ENCODE results near the gene HEATR5A. TPM values are rescaled to one million over a fixed set of nuclear protein-coding genes. Genes with fewer than 3 reads are reported as not detected.
"Not testable (repeated sequence)": the region's sequence is repeated elsewhere in the genome, so short reads cannot be mapped to it uniquely, and the experiment has no call there.

The HEATR5A gene
- total RNA-seq, 2 experiments from 2014 or later: 8.5 to 9.4 TPM

- peaks cover 6% of the 10 kb centered on the region for H3K4me1 Mint-ChIP-seq
- CTCF ChIA-PET: no interaction called here
- POLR2A ChIA-PET: no interaction called here
- H3K27ac Mint-ChIP-seq: no peak overlapping the region
- H3K9me3 Mint-ChIP-seq (ENCODE audit: low read depth): peaks cover 7% of the 10 kb centered on the region
- H3K36me3 Mint-ChIP-seq (ENCODE audit: low read depth): peaks cover 2% of the 10 kb centered on the region
- DNase-seq (no peak), ATAC-seq (no peak)
- no peaks in the 10 kb centered on the region for H3K27me3 Mint-ChIP-seq
- H3K4me3 Mint-ChIP-seq: no peak overlapping the region
- intact Hi-C loops (cut with DNase I, micrococcal nuclease): loop anchor here in 1 of 2 experiments (10.0 kb wide), 1 partner anchor 146 kb away; the partner anchor contains the start of gene HEATR5A
Measured at GRCh38 chr14:31278883-31279282, 141.5 kb downstream of the HEATR5A start.

DNA sequence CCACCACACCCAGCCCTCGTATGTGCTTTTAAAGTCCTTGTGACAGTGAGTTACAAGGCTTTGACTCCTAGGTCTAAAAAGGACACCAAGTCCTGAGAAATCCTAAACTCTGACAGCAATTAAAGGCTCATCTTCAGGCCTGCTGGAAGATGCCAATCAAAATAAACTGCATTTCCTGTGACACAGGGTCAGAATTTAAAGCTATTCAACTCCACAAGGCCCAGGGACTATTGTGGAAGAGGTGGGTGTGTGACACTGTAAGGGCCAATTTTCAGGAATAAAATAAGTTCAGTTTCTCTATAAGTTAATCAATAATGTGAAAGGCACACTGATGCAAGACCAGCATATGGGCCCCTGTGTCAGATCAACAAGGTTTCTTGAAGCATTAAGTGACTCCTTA is 143.3 kb downstream of the HEATR5A start:
- ATAC-seq (no peak), DNase-seq (no peak)
- Mint-ChIP-seq H3K36me3 (ENCODE audit: low read depth) (peaks cover 2% of the 10 kb centered on the region), H3K4me3 (no peak overlapping the region), H3K27me3 (no peaks in the 10 kb centered on the region), H3K4me1 (peaks cover 10% of the 10 kb centered on the region), H3K27ac (no peak overlapping the region), H3K9me3 (ENCODE audit: low read depth) (peaks cover 7% of the 10 kb centered on the region)
- intact Hi-C loops (cut with DNase I, micrococcal nuclease): loop anchor here in 1 of 2 experiments (10.0 kb wide), 1 partner anchor 148 kb away; the partner anchor contains the start of gene HEATR5A
- POLR2A ChIA-PET: interaction anchor here (0.7 kb wide), 1 partner anchor 676 kb away, joined by 6 read pairs; no protein-coding TSS in a partner anchor
- CTCF ChIA-PET: interaction anchor here (1.0 kb wide), 1 partner anchor 148 kb away, joined by 4 read pairs; no protein-coding TSS in a partner anchor

- DNase-seq; H3K4me3 Mint-ChIP-seq; H3K27ac Mint-ChIP-seq; H3K36me3 Mint-ChIP-seq (ENCODE audit: low read depth); ATAC-seq; H3K9me3 Mint-ChIP-seq (ENCODE audit: low read depth); H3K27me3 Mint-ChIP-seq: not testable (repeated sequence)
- intact Hi-C loops (cut with DNase I, micrococcal nuclease): loop anchor here in 1 of 2 experiments (10.0 kb wide), 1 partner anchor 148 kb away; the partner anchor contains the start of gene HEATR5A
- H3K4me1 Mint-ChIP-seq: peaks cover 10% of the 10 kb centered on the region
- CTCF ChIA-PET: interaction anchor here (1.0 kb wide), 1 partner anchor 148 kb away, joined by 4 read pairs; no protein-coding TSS in a partner anchor
- POLR2A ChIA-PET: interaction anchor here (0.7 kb wide), 1 partner anchor 675 kb away, joined by 6 read pairs; no protein-coding TSS in a partner anchor
Measured at GRCh38 chr14:31276417-31276816, 143.9 kb downstream of the HEATR5A start.

- no peak for ATAC-seq
- ChIA-PET CTCF (interaction anchor here (1.0 kb wide), 1 partner anchor 149 kb away, joined by 4 read pairs; no protein-coding TSS in a partner anchor), POLR2A (no interaction called here)
- Mint-ChIP-seq H3K36me3 (ENCODE audit: low read depth) (peaks cover 2% of the 10 kb centered on the region), H3K27ac (no peak overlapping the region), H3K4me3 (no peak overlapping the region), H3K27me3 (no peaks in the 10 kb centered on the region), H3K9me3 (ENCODE audit: low read depth) (peaks cover 7% of the 10 kb centered on the region), H3K4me1 (peaks cover 10% of the 10 kb centered on the region)
- DNase-seq: no peak
- intact Hi-C loops (cut with DNase I, micrococcal nuclease): loop anchor here in 1 of 2 experiments (10.0 kb wide), 1 partner anchor 149 kb away; the partner anchor contains the start of gene HEATR5A
Measured at GRCh38 chr14:31275731-31276130, 144.6 kb downstream of the HEATR5A start.

- intact Hi-C loops (cut with DNase I, micrococcal nuclease): loop anchor here (2.0 to 10.0 kb wide), 3 partner anchors 85 to 176 kb away; partner anchors contain the start of gene HEATR5A (in 1 of the 2)
- Mint-ChIP-seq H3K36me3 (ENCODE audit: low read depth) (peaks cover 2% of the 10 kb centered on the region), H3K27me3 (no peaks in the 10 kb centered on the region), H3K4me1 (peaks cover 10% of the 10 kb centered on the region), H3K9me3 (ENCODE audit: low read depth) (peaks cover 10% of the 10 kb centered on the region), H3K4me3 (no peak overlapping the region), H3K27ac (no peak overlapping the region)
- DNase-seq (no peak), ATAC-seq (no peak)
- ChIA-PET CTCF (interaction anchor here (0.6 kb wide), 1 partner anchor 37 kb away, joined by 3 read pairs; no protein-coding TSS in a partner anchor), POLR2A (no interaction called here)
Measured at GRCh38 chr14:31271648-31272047, 148.7 kb downstream of the HEATR5A start.

GRCh38 chr14:31270196-31270772 is 150.1 kb downstream of the HEATR5A start:
- no peaks in the 10 kb centered on the region for H3K27me3 Mint-ChIP-seq
- H3K4me1 Mint-ChIP-seq: peaks cover 10% of the 10 kb centered on the region
- peak; percentile 58 for DNase-seq
- no peaks in the 10 kb centered on the region for H3K36me3 Mint-ChIP-seq (ENCODE audit: low read depth)
- POLR2A ChIA-PET: no interaction called here
- no peak overlapping the region for H3K4me3 Mint-ChIP-seq
- peaks cover 6% of the 10 kb centered on the region for H3K9me3 Mint-ChIP-seq (ENCODE audit: low read depth)
- CTCF ChIA-PET: interaction anchor here (0.6 to 1.0 kb wide), 2 partner anchors 48 to 179 kb away, joined by 3 read pairs; no protein-coding TSS in a partner anchor
- no peak for ATAC-seq
- intact Hi-C loops (cut with DNase I, micrococcal nuclease): loop anchor here (2.0 to 10.0 kb wide), 3 partner anchors 87 to 177 kb away; partner anchors contain the start of gene HEATR5A (in 1 of the 2)
- H3K27ac Mint-ChIP-seq: no peak overlapping the region

- H3K4me3 Mint-ChIP-seq: no peak overlapping the region
- DNase-seq: no peak
- H3K36me3 Mint-ChIP-seq (ENCODE audit: low read depth): no peaks in the 10 kb centered on the region
- CTCF ChIA-PET: no interaction called here
- peaks cover 6% of the 10 kb centered on the region for H3K9me3 Mint-ChIP-seq (ENCODE audit: low read depth)
- POLR2A ChIA-PET: no interaction called here
- no peak for ATAC-seq
- no peaks in the 10 kb centered on the region for H3K27me3 Mint-ChIP-seq
- H3K4me1 Mint-ChIP-seq: peaks cover 10% of the 10 kb centered on the region
- intact Hi-C loops (cut with DNase I, micrococcal nuclease): loop anchor here (2.0 to 10.0 kb wide), 3 partner anchors 87 to 178 kb away; partner anchors contain the start of gene HEATR5A (in 1 of the 2)
- no peak overlapping the region for H3K27ac Mint-ChIP-seq
Measured at GRCh38 chr14:31269634-31270195, 150.6 kb downstream of the HEATR5A start.

DNA sequence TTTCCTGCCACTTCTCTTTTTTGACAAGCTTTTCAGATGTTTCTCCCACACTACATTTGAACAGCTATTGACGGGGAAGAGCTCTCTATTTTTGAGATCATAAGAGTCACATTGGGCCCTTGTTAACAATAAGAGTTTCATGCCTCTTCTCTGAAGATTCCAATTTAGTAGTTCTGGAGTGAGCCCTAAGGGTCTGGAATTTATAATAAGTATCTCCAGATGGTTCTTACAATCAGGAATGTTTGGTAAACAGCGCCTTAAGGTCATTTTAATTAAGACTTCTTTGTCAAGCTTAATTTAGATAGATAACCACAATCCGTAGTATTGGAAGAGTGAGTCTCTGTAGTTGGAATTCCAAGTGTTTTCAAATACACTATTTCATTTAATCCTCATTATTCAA is 152.1 kb downstream of the HEATR5A start:
- DNase-seq (no peak), ATAC-seq (no peak)
- Mint-ChIP-seq H3K4me1 (peaks cover 9% of the 10 kb centered on the region), H3K9me3 (ENCODE audit: low read depth) (peaks cover 6% of the 10 kb centered on the region), H3K36me3 (ENCODE audit: low read depth) (no peaks in the 10 kb centered on the region), H3K4me3 (no peak overlapping the region), H3K27ac (no peak overlapping the region), H3K27me3 (no peaks in the 10 kb centered on the region)
- CTCF ChIA-PET: no interaction called here
- intact Hi-C loops (cut with DNase I, micrococcal nuclease): no loop called here
- POLR2A ChIA-PET: no interaction called here

GRCh38 chr14:31266437-31267331 is 153.7 kb downstream of the HEATR5A start:
- H3K4me3 Mint-ChIP-seq: no peak overlapping the region

DNA sequence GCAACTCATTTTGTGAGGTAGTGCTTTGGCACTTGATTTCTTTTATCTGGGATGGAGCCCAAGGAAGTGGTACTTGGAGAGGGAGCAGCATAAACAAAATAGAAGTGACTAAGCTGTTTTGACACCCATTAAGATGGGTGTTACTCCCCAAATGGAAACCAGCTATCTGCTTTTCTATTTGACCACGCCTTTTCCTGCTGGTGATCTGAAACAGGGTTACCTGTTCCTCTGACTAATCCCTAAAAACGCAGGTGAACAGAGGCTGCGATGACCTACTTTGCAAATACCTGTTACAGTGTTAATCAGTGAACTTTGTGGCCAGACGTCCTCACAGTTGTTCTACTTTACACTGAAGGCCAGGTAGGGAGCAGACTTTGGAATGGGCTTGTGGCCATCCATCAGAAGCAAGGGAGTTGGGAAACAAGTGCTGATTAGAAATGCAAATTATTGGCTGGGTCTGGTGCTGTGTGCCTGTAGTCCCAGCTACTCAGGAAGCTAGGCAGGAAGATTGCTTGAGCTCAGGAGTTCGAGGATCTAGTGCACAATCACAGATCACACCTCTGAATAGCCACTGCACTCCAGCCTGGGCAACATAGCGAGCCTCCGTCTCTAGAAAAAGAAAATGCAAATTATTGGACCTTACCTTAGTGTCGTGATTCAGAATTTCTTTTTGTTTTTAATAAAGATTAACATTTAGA is 154.5 kb downstream of the HEATR5A start:
- Mint-ChIP-seq H3K27ac (no peak overlapping the region), H3K4me3 (no peak overlapping the region), H3K27me3 (no peaks in the 10 kb centered on the region), H3K9me3 (ENCODE audit: low read depth) (peaks cover 6% of the 10 kb centered on the region), H3K36me3 (ENCODE audit: low read depth) (no peaks in the 10 kb centered on the region), H3K4me1 (peaks cover 6% of the 10 kb centered on the region)
- no peak for ATAC-seq
- intact Hi-C loops (cut with DNase I, micrococcal nuclease): no loop called here
- CTCF ChIA-PET: no interaction called here
- no peak for DNase-seq
- POLR2A ChIA-PET: no interaction called here

More at GRCh38 chr14:31266437-31267331, 153.7 kb downstream of the HEATR5A start:
- Mint-ChIP-seq H3K4me1 (peaks cover 6% of the 10 kb centered on the region), H3K27ac (no peak overlapping the region), H3K27me3 (no peaks in the 10 kb centered on the region), H3K9me3 (ENCODE audit: low read depth) (peaks cover 6% of the 10 kb centered on the region), H3K36me3 (ENCODE audit: low read depth) (no peaks in the 10 kb centered on the region)
- ChIA-PET CTCF (interaction anchor here (0.7 kb wide), 1 partner anchor 63 kb away, joined by 5 read pairs; no protein-coding TSS in a partner anchor), POLR2A (no interaction called here)
- intact Hi-C loops (cut with DNase I, micrococcal nuclease): no loop called here
- no peak for DNase-seq
- no peak for ATAC-seq
